B cell (primary cell): Measurements from ENCODE around the gene ZFP37. TPM values are rescaled to one million over a fixed set of nuclear protein-coding genes. Genes with fewer than 3 reads are reported as not detected.

Experiments used
- ATAC-seq: fragments of 200-7000 bp; cut with Tn5 transposase; one replicate; pipeline ENCODE4 v1.10.0; 2021; ENCODE audit warnings: low read depth, mild to moderate bottlenecking, moderate number of reproducible peaks, moderate library complexity
- CTCF ChIA-PET: fragments of 350-600 bp; sonication (Branson Sonifier 250); formaldehyde crosslinking; loops from one replicate; lab custom pipeline; 2021; ENCODE audit warnings: antibody characterized with exemption, inconsistent platforms; lab: Charles Lee
- POLR2A ChIA-PET: fragments of 350-600 bp; sonication (Branson Sonifier 250); formaldehyde crosslinking; loops from one replicate; lab custom pipeline; 2021; ENCODE audit warnings: antibody characterized with exemption; lab: Charles Lee
- DNase-seq: peaks from one replicate; pipeline ENCODE4 v3.0.0; 2013
- H2AFZ ChIP-seq: 2 replicates; pipeline ENCODE4 v1.6.1; 2012; ENCODE audit warnings: mild to moderate bottlenecking, low read depth, low read length; ENCODE audit not compliant: insufficient read depth, poor library complexity, severe bottlenecking
- H3K27ac ChIP-seq, 2 donors: 1 replicate in 1 of 2; 2 replicates in 1 of 2; pipeline ENCODE4 v1.5.1; 2012 to 2013; ENCODE audit warnings: low read length in 2 of 2, mild to moderate bottlenecking in 2 of 2, moderate library complexity in 1 of 2
- H3K27me3 ChIP-seq, 4 experiments: fragments of 200-600 bp in 1 of 4; sonication (generic) in 1 of 4; replicated peaks in 1 of 4; 1 replicate in 2 of 4; 2 replicates in 2 of 4; pipeline versions ENCODE4 v1.6.1 to v1.7.0; 2013 to 2016; ENCODE audit warnings: low read length in 3 of 4, mild to moderate bottlenecking in 2 of 4, mixed read lengths in 1 of 4, moderate library complexity in 1 of 4; ENCODE audit not compliant: insufficient read depth in 4 of 4, control insufficient read depth in 3 of 4; ENCODE audit errors: control extremely low read depth in 1 of 4
- H3K36me3 ChIP-seq, 2 experiments: replicated peaks in 1 of 2; 1 replicate in 1 of 2; 2 replicates in 1 of 2; pipeline versions ENCODE4 v1.6.1 to v1.7.1; 2013; ENCODE audit warnings: low read length in 1 of 2; ENCODE audit not compliant: insufficient read depth in 2 of 2, control insufficient read depth in 1 of 2; ENCODE audit errors: control extremely low read depth in 1 of 2, extremely low read depth in 1 of 2
- H3K4me1 ChIP-seq, 2 donors: fragments of 200-600 bp in 1 of 2; sonication (generic) in 1 of 2; 1 replicate in 1 of 2; 2 replicates in 1 of 2; pipeline versions ENCODE4 v1.5.1 to v1.6.1; 2013 to 2017; ENCODE audit warnings: low read length in 2 of 2; ENCODE audit not compliant: control insufficient read depth in 2 of 2, insufficient read depth in 2 of 2
- H3K4me2 ChIP-seq: replicated peaks from 2 replicates; pipeline ENCODE3; 2012; ENCODE audit warnings: mild to moderate bottlenecking, low read depth, low read length; ENCODE audit not compliant: poor library complexity, severe bottlenecking
- H3K4me3 ChIP-seq, 5 experiments: fragments of 200-600 bp in 1 of 5; sonication (generic) in 1 of 5; 1 replicate in 3 of 5; 2 replicates in 2 of 5; pipeline versions ENCODE4 v1.5.1 to v1.7.0; 2011 to 2016; ENCODE audit warnings: low read length in 4 of 5, mild to moderate bottlenecking in 4 of 5, low read depth in 2 of 5, control low read depth in 1 of 5, moderate library complexity in 1 of 5; ENCODE audit not compliant: insufficient read depth in 1 of 5; ENCODE audit errors: control extremely low read depth in 1 of 5, extremely low read depth in 1 of 5
- H3K79me2 ChIP-seq: fragments of 200-600 bp; sonication (generic); one replicate; pipeline ENCODE4 v1.6.0; 2016; ENCODE audit warnings: low read length; ENCODE audit not compliant: control insufficient read depth, insufficient read depth
- H3K9ac ChIP-seq: fragments of 200-600 bp; sonication (generic); 2 replicates; pipeline ENCODE4 v1.6.1; 2017; ENCODE audit warnings: mild to moderate bottlenecking, low read length, moderate library complexity
- H3K9me3 ChIP-seq, 3 donors: one replicate each; pipeline versions ENCODE4 v1.6.1 to v1.7.1; 2013; ENCODE audit warnings: low read length in 2 of 3; ENCODE audit not compliant: control insufficient read depth in 2 of 3, insufficient read depth in 1 of 3; ENCODE audit errors: control extremely low read depth in 1 of 3
- H4K20me1 ChIP-seq: 2 replicates; pipeline ENCODE4 v1.6.0; 2012; ENCODE audit warnings: mild to moderate bottlenecking, low read length; ENCODE audit not compliant: insufficient read depth, control insufficient read depth, poor library complexity, severe bottlenecking
- H3K27ac Mint-ChIP-seq: one replicate; pipeline ENCODE4 v1.8.0; 2021; ENCODE audit warnings: mixed read lengths
- H3K27me3 Mint-ChIP-seq: one replicate; pipeline ENCODE4 v1.8.0; 2021; ENCODE audit warnings: mixed read lengths
- H3K4me1 Mint-ChIP-seq: one replicate; pipeline ENCODE4 v1.8.0; 2021; ENCODE audit warnings: mixed read lengths
- H3K4me3 Mint-ChIP-seq: one replicate; pipeline ENCODE4 v1.8.0; 2021; ENCODE audit warnings: mixed read lengths
- H3K9me3 Mint-ChIP-seq: one replicate; pipeline ENCODE4 v1.8.0; 2022; ENCODE audit warnings: mixed read lengths; ENCODE audit not compliant: insufficient read depth
- CTCF ChIP-seq: fragments of 200-600 bp; IDR thresholded peaks from one replicate; pipeline ENCODE4 v1.8.0; 2022; ENCODE audit warnings: antibody characterized with exemption, mild to moderate bottlenecking
- EZH2 ChIP-seq: IDR thresholded peaks from 2 replicates; pipeline ENCODE4 v1.6.1; 2012; ENCODE audit warnings: borderline replicate concordance, low read depth, mild to moderate bottlenecking, moderate library complexity, low read length; ENCODE audit not compliant: insufficient read depth, poor library complexity, severe bottlenecking
- WGBS: methylation state at CpG from one replicate; pipeline ENCODE4 v1.1.5; 2013; ENCODE audit warnings: missing lambda C conversion rate; ENCODE audit not compliant: insufficient coverage; 5-methylcytosine and 5-hydroxymethylcytosine counted together
- intact Hi-C: fragments of 100-400 bp; cut with micrococcal nuclease; formaldehyde crosslinking; loops from one replicate; pipeline ENCODE4 v1.10.0; 2022
- polyA plus RNA-seq: library from polyadenylated mRNA; depleted of rRNA; stranded (reverse); fragments of >200 nt; gene quantifications from 2 replicates; pipeline ENCODE4 v1.2.3, GENCODE V29; 2012
- total RNA-seq, 2 donors: library from RNA; stranded (reverse); fragments of 120-200 nt in 1 of 2; gene quantifications; 1 replicate in 1 of 2; 2 replicates in 1 of 2; pipeline versions ENCODE4 v1.2.3 to v1.2.4, GENCODE V29; 2013 to 2022

Gene ZFP37
- total and polyA plus RNA-seq, 2 donors (not counting 1 experiment from before 2014, with no cell fraction given): 0.42 to 4.0 TPM

GRCh38 chr9:113012492-113012891, 44.0 kb downstream of the ZFP37 start:
- H3K27me3 ChIP-seq: no peaks in the 10 kb centered on the region
- H3K9me3 ChIP-seq: peaks cover 6 to 15% (median 7%) of the 10 kb centered on the region in 3 donors
- H3K4me3 ChIP-seq: peak overlapping the region in 3 of 5 experiments; percentile 27 to 40 (median 33)
- Mint-ChIP-seq H3K9me3 (peaks cover 10% of the 10 kb centered on the region), H3K4me1 (no peaks in the 10 kb centered on the region), H3K27ac (no peak overlapping the region), H3K27me3 (peaks cover 26% of the 10 kb centered on the region), H3K4me3 (no peak overlapping the region)
- no peaks in the 10 kb centered on the region for H4K20me1 ChIP-seq
- no peak for ATAC-seq
- intact Hi-C loops: no loop called here
- no peaks in the 10 kb centered on the region for H3K36me3 ChIP-seq
- H3K9ac ChIP-seq: no peak overlapping the region
- ChIA-PET POLR2A (no interaction called here), CTCF (no interaction called here)
- H3K27ac ChIP-seq: no peak overlapping the region
- H3K4me2 ChIP-seq: peak overlapping the region; percentile 49
- TF ChIP-seq EZH2: no peak
- TF ChIP-seq CTCF: no peak
- H3K4me1 ChIP-seq: no peaks in the 10 kb centered on the region
- peak overlapping the region; percentile 47 for H2AFZ ChIP-seq
- no CpG with 5 or more reads among the region's 9 CpGs for WGBS
- H3K79me2 ChIP-seq: no peaks in the 10 kb centered on the region
- DNase-seq: no peak

- H3K4me2 ChIP-seq: peak within 1 kb of the TSS; percentile 49
- no peaks in the 10 kb centered on the region for H3K79me2 ChIP-seq
- TF ChIP-seq EZH2: no peak
- no peak for TF ChIP-seq CTCF
- no peak within 1 kb of the TSS for H3K27ac ChIP-seq
- Mint-ChIP-seq H3K9me3 (peaks cover 9% of the 10 kb centered on the region), H3K4me1 (no peaks in the 10 kb centered on the region), H3K27ac (no peak within 1 kb of the TSS), H3K4me3 (peak within 1 kb of the TSS; percentile 70), H3K27me3 (peaks cover 26% of the 10 kb centered on the region)
- no peaks in the 10 kb centered on the region for H3K4me1 ChIP-seq
- no peaks in the 10 kb centered on the region for H4K20me1 ChIP-seq
- peaks cover 6 to 15% (median 7%) of the 10 kb centered on the region in 3 donors for H3K9me3 ChIP-seq
- CTCF ChIA-PET: no interaction called here
- DNase-seq (peak; percentile 39), ATAC-seq (peak; percentile 45)
- H3K27me3 ChIP-seq: no peaks in the 10 kb centered on the region
- intact Hi-C loops: no loop called here
- H3K4me3 ChIP-seq: peak within 1 kb of the TSS in 3 of 5 experiments; percentile 27 to 40 (median 33)
- peak within 1 kb of the TSS; percentile 35 for H3K9ac ChIP-seq
- H2AFZ ChIP-seq: peak within 1 kb of the TSS; percentile 47
- H3K36me3 ChIP-seq: no peaks in the 10 kb centered on the region
- WGBS: 13% methylated on average over 23 of the region's 30 CpGs
- POLR2A ChIA-PET: no interaction called here
Measured at GRCh38 chr9:113011911-113012381, 44.6 kb downstream of the ZFP37 start, which contains the start of gene ZNF883. Gene ZNF883 (minus strand): TSS chr9:113012192.
